Inflammatory macrophage treated with lipopolysaccharide for 4 hours (primary cell): Measurements from ENCODE around the gene CCDC121.

ENCODE experiments used
- DNase-seq: peaks from one replicate; pipeline ENCODE4 v3.0.0-alpha.2; 2020

The CCDC121 gene

GRCh38 chr2:27581417-27582128 lies 47.2 kb downstream of the CCDC121 start:
- no peak for DNase-seq
